Stimulated activated CD4-positive, alpha-beta T cell treated with anti-CD3 and anti-CD28 coated beads, Interleukin-12 subunit alpha, Interleukin-12 subunit beta, amount 100 ng/mL, for 4 hours (primary cell): ENCODE data around the gene ZNF25.
"Not testable (repeated sequence)": the region's sequence is repeated elsewhere in the genome, so short reads cannot be mapped to it uniquely, and the experiment has no call there.

ENCODE experiments used
- DNase-seq: peaks from one replicate; pipeline ENCODE4 v3.0.0-alpha.2; 2020

The ZNF25 gene

DNA sequence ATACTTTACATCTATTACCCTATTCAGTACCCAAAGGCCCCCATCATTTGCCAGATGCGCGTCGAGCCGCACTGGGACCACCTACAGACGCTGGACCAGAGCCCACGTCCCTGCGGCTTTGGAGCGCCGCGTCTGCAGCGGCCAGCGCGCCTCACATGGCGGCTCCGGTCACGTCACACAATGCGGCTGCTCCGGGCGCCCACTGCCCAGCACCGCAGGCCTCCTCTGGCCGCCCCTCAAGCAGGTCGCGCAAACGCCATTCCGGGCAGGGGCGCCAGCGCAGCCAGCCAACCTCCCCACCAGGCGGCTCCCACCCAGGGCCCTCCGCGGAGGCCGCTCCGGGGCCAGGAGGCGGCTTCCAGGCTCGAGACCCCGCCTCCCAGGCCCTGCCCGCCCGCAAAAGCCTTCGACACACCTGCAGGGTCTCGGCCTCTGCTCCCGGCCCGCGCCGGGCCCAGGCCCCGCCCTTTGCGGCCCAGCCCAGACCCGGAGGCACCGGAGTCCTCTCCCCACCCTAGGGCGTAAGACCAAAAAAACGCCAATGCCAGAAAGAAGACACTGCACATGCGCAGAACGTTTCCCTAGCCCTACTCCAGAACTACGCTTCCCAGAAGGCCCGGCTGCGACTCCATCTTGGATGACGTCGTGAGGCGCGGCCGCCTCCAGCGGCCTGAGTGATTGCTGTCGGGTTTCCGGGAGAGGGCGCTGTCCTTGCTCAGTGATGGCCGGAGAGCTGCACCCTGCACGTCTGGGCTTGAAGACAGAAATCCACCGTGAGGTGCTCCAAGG lies at the start of gene ZNF25:
TSS of gene ZNF25 (minus strand) at position 557 of the 789 bp plus-strand sequence. CDS start 4,925 bp downstream, outside the sequence.
- DNase-seq: peak; percentile 95

DNA sequence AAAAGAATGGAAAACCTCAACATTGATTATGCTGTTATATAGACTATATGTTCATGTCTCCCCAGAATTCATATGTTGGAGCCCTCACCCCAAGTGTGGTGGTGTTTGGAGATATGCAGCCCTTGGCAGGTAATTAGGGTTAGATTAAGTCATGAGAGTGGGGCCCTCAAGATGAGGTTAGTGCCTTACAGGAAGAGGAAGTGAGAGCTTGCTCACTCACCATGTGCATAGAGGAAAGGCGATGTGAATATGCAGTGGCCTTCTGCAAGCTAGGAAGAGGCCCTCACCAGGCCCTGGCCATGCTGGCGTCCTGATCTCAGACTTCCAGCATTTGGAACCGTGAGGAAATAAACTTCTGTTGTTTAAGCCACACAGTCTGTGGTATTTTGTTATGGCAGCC lies 48.8 kb upstream of the ZNF25 start:
- DNase-seq: no peak

- not testable (repeated sequence) for DNase-seq
These were observed 42.7 kb upstream of the ZNF25 start for GRCh38 chr10:38019124-38019523.

- DNase-seq: no peak
These were observed 39.9 kb upstream of the ZNF25 start for GRCh38 chr10:38016354-38016753.

DNA sequence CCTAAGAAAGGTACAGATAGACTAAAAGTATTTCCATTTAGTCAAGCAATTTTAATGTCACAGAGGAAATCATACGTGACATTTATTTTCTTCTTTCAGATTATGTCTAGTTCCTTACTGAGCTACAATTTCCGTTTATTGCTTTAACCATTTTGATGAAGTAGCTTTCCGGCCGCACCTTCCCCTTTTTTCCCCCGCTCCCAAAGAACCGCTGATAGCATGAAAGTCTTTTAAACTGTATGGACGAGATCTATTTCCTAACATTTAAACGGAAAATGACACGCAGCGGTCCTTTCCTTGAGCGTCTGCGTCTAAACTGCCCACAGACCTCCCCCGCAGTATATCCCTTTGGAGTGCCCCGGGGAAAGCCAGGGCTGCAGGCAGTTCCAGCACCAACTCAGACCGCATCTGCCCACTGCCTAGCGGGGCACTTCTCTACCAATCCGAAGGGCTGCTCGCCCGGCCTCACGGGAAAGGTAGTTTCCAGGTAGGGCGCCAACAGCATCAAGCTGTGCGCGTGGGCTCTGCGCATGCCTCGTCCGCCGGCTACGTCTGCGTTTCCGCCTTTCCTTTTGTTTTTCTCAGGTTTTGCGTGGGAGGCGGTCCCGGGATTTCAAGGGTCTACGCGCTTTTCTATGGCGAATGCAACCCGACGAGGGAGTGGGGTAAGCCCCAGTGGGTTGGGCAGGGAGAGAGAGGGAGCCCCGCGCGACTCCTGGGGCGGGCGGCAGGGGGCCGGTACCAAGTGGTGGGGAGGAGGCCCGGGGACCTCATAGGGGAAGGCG lies 33.9 kb upstream of the ZNF25 start, which contains the start of gene ZNF33A:
TSS of gene ZNF33A (plus strand) at position 557 of the 785 bp plus-strand sequence. CDS start 1,667 bp downstream, outside the sequence.
- peak; percentile 88 for DNase-seq

GRCh38 chr10:38007991-38008390 lies 31.5 kb upstream of the ZNF25 start:
- no peak for DNase-seq

DNA sequence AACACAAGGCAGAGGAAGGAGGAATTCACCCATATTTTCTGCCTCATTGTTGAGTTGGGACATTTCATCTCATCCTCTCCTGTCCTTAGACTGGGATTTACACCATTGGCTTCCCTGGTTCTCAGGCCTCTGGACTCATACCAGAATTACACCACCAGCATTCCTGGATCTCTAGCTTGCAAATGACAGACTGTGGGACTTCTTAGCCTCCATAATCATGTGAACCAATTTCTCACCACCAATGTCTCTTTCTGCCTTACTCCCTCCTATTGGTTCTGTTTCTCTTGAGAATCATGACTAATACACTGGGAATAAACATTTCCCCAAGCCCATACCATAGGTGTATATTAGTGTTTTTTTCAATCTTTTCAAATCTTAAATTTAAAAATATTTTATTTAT lies 31.1 kb upstream of the ZNF25 start:
- no peak for DNase-seq

GRCh38 chr10:38003588-38003987 lies 27.1 kb upstream of the ZNF25 start:
- DNase-seq: no peak

- DNase-seq: no peak
These were observed 26.6 kb upstream of the ZNF25 start for GRCh38 chr10:38003026-38003425.

- not testable (repeated sequence) for DNase-seq
These were observed 24.0 kb upstream of the ZNF25 start for GRCh38 chr10:38000474-38000873.

DNA sequence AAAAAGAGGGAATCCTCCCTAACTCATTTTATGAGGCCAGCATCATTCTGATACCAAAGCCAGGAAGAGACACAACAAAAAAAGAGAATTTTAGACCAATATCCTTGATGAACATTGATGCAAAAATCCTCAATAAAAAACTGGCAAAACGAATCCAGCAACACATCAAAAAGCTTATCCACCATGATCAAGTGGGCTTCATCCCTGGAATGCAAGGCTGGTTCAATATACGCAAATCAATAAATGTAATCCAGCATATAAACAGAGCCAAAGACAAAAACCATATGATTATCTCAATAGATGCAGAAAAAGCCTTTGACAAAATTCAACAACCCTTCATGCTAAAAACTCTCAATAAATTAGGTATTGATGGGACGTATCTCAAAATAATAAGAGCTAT lies 22.5 kb upstream of the ZNF25 start:
- DNase-seq: not testable (repeated sequence)

DNA sequence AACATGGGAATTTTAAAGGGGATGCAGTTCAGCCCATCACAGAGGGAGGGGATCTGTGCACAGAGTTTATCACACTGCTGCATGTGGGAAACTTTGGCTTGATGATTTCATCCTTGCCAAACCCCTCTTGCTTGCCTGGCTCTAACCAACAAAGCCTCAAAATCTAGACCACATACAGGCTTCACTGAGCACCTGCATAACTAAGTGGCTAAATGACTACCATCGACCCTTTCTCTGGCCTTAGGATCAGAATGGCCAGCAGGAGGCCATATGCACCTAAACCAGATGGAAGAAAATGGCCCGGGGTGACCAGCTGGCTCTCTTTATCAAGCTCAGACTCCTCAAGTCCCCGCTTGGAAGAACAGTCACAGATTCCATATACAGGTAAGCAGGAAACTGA lies 15.6 kb upstream of the ZNF25 start:
- DNase-seq: no peak

DNA sequence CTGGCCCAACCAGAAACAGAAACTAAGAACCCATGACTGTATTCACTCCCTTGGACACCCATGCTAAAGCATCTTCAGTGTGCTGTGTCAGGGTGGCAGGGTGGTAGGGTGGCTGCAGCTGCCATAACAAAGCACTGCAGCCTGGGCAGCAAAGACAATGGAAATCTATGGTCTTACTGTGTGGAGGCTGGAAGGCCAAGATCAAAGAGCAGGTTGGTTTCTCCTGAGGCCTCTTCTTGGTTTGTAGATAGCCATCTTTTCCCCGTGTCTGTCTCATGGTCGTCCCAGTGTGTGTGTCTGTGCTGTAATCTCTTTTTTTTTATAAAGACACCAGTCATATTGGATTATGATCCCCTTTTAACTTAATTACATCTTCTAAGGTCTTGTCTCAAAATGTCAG lies 15.2 kb upstream of the ZNF25 start:
- no peak for DNase-seq

GRCh38 chr10:37976880-37977203 lies 395 bp upstream of the ZNF25 start:
- no peak for DNase-seq

DNA sequence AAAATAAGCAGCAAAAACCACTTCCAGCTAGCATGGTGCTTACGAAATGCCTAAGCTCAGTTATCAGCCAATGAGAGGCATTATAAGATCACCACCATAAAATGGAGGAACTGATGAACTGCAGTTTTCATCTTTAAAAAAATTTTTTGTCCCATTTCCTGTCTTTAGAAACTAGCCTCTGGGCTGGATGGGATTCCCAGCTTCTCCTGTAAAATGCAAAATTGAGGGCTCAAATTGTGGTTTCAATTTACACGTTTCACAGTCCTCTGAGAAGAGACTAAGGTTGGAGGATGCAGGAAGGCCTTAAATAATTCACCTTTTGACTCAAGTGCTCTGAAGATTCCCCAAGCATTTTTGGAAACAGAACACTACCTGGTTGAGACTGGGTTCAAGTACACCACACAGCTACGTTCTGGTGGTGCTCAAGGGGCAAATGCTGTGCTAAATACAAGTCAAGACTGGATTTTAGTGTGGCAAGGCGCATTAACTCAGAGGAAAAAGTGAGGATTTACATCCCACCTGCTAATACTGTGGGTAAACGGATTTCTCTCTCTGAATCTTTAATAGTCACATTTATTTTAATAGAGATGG lies 951 bp downstream of the ZNF25 start:
- DNase-seq: no peak

- DNase-seq: no peak
These were observed 4.1 kb downstream of the ZNF25 start for GRCh38 chr10:37972396-37972795.

DNA sequence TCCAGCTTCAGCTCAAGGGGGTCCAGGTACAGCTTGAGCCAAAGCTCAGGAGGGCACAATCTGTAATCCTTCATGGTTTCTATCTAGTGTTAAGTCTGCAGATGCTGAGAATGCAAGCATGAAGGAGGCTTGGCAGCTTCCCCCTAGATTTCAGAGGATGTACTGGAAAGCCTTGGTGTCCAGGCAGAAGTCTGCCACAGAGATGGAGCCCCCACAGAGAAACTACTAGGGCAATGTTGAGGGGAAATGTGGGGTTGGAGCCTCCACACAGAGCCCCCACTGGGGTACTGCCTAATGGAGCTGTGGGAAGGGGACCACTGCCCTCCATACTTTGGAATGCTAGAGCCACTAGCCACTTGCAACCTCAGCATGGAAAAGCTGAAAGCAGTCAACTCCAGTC lies 11.4 kb downstream of the ZNF25 start:
- no peak for DNase-seq

GRCh38 chr10:37960591-37961137 lies 15.8 kb downstream of the ZNF25 start:
- DNase-seq: no peak

GRCh38 chr10:37957841-37958240 lies 18.6 kb downstream of the ZNF25 start:
- no peak for DNase-seq

GRCh38 chr10:37952926-37953325 lies 23.5 kb downstream of the ZNF25 start:
- DNase-seq: no peak

DNA sequence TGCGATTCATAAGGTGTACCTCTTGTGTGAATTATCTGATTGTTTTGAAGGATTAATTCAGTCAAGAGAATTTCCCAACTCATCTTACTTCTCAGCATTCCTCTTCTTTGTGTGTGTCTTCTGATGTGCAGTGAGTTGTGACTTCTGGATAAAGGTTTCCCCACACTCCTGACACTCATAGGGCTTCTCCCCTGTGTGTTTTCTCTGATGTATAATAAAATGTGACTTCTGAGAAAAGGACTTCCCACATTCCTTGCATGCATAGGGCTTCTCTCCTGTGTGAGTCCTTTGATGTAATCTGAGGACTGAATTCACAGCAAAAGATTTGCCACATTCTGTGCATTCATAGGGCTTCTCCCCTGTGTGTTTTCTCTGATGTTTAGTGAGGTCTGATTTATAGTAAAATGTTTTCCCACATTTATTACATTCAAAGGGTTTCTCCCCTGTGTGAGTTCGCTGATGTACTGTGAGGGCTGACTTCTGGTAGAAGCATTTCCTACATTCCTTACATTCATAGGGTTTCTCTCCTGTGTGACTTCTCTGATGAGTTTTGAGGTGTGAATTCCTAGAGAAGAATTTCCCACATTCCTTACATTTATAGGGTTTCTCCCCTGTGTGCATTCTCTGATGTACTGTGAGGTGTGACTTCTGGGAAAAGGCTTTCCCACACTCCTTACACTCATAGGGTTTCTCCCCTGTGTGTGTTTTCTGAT lies 24.2 kb downstream of the ZNF25 start:
- no peak for DNase-seq

DNA sequence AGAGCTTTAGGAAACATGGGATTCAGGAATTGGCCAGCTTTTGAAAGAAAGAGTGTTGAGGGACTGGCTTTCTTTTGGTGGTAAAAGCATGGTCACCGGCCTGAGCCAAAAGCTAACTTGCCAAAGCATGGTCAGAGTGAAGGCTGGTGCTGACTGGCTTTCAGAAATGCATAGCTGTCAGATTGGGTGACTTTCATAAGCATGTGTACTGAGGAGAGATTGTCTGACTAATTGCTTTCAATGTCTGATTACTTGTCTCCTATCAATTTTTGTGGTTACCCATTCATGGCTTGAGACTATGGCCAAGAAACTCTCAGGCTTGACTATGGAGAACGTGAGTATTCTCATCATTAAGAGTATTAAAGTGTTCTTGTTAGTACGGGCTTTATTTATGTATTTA lies 28.2 kb downstream of the ZNF25 start:
- no peak for DNase-seq

DNA sequence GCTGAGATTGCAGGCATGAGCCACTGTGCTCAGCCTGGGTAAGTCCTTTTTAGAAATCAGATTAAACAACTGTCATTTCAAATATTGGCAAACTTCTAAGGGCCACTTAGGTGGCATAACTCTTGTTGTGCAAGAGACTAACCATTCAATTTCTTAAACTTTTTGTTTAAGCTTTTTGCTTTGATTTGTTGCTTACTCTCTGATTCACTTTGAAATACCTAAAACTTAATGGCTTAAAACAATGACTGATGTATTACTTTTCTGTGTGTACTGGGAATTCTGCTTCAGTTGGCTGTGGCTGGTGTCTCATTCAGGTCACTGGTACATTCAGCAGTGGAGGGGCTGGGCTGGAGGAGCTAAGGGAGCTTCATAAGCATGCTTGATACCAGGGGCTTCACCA lies 28.9 kb downstream of the ZNF25 start:
- no peak for DNase-seq
